Right atrium auricular region (tissue), 2 donors: ENCODE data around the gene USH1C. TPM values are rescaled to one million over a fixed set of nuclear protein-coding genes. Genes with fewer than 3 reads are reported as not detected.

Experiments
- DNase-seq: peaks from one replicate; pipeline ENCODE4 v3.0.0-alpha.2; 2019; ENCODE audit warnings: low spot score
- H3K27ac ChIP-seq, 2 donors: fragments of 200-600 bp; sonication (generic); 1 replicate in 1 of 2; 2 replicates in 1 of 2; pipeline ENCODE4 v1.5.1; 2016 to 2019
- H3K27me3 ChIP-seq, 2 donors: fragments of 200-600 bp; sonication (generic); one replicate each; pipeline versions ENCODE4 v1.5.1 to v1.6.0; 2017 to 2019
- H3K36me3 ChIP-seq: fragments of 200-600 bp; sonication (generic); one replicate; pipeline ENCODE4 v1.5.1; 2016
- H3K4me1 ChIP-seq, 2 donors: fragments of 200-600 bp; sonication (generic); one replicate each; pipeline versions ENCODE4 v1.5.1 to v1.6.0; 2017 to 2019
- H3K4me3 ChIP-seq, 2 donors: fragments of 200-600 bp; sonication (generic); 1 replicate in 1 of 2; 2 replicates in 1 of 2; pipeline ENCODE4 v1.5.1; 2017 to 2019; ENCODE audit warnings: mild to moderate bottlenecking in 1 of 2, moderate library complexity in 1 of 2
- H3K9me3 ChIP-seq, 2 donors: fragments of 200-600 bp; sonication (generic); one replicate each; pipeline ENCODE4 v1.5.1; 2019
- total RNA-seq, 2 donors: library from RNA; depleted of rRNA; stranded (reverse); fragments of >200 nt; gene quantifications; one replicate each; pipeline ENCODE4 v1.1.0, GENCODE V29; 2016
- TF ChIP-seq, protein P1 (sequence below), 2 donors: fragments of 200-600 bp; sonication (generic); IDR thresholded peaks; one replicate each; pipeline ENCODE4 v1.5.1; 2019; ENCODE audit warnings: antibody characterized with exemption in 2 of 2

USH1C gene
- total RNA-seq, 2 donors from 2014 or later = not detected

DNA sequence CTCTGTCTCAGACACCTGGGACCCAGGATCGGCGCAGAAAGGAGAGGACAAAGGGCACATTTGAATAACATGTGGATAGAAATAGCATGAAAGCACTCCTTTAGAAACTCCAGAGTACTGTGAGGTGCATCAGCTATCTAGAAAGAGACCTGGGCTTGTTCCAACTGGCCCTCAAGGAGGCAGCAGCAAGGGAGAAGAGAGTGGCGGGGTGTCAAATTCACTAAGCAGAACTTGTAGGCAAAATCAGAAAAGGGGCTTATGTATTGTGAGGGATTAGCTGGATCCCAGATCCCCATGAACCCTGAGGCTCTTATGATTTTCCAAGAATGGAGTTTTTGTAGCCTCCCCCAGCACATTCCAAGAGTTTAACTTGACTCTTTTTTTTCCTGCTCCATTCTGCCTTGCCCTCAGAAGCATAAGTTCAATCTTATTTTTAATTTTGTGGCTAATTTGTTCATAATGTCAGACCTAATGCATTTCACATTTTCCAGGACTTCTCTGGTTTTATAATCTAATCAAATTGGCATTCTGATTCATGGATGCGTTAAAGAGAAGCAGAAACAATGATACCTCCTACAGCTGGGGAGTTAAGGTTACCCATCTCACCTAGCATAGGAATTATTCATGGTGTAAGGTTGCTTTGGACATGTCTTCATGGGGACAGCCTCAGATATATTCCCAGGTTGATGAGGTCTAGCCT lies 33.6 kb downstream of the USH1C start:
- H3K9me3 ChIP-seq = no peaks in the 10 kb centered on the region
- H3K36me3 ChIP-seq = no peaks in the 10 kb centered on the region
- H3K4me1 ChIP-seq = peaks cover 0 to 18% of the 10 kb centered on the region in 2 donors
- TF ChIP-seq, protein P1, sequence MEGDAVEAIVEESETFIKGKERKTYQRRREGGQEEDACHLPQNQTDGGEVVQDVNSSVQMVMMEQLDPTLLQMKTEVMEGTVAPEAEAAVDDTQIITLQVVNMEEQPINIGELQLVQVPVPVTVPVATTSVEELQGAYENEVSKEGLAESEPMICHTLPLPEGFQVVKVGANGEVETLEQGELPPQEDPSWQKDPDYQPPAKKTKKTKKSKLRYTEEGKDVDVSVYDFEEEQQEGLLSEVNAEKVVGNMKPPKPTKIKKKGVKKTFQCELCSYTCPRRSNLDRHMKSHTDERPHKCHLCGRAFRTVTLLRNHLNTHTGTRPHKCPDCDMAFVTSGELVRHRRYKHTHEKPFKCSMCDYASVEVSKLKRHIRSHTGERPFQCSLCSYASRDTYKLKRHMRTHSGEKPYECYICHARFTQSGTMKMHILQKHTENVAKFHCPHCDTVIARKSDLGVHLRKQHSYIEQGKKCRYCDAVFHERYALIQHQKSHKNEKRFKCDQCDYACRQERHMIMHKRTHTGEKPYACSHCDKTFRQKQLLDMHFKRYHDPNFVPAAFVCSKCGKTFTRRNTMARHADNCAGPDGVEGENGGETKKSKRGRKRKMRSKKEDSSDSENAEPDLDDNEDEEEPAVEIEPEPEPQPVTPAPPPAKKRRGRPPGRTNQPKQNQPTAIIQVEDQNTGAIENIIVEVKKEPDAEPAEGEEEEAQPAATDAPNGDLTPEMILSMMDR (IDR thresholded peaks at IDR 0.05) = no peak
- H3K27ac ChIP-seq = no peak overlapping the region
- H3K4me3 ChIP-seq = no peak overlapping the region
- no peak for DNase-seq
- no peaks in the 10 kb centered on the region for H3K27me3 ChIP-seq

DNA sequence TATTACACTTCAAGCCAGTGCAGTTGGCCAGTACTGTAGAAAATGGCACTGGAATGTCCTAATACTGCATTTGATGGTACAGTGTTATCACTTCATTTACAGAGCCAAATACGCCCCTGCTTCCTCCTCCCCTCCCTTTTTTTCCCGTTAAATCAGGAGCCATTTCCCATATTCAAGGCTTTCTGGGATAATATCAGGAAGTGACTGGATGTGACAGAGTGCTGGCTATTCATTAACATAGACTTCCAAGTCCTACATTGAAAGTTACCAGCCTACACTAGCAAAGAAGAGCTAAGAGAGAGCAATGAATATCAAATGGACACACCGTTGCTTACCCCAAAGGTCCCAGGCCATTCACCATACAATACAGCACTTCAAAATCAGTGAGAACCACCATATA lies 35.4 kb downstream of the USH1C start:
- H3K27ac ChIP-seq = no peak overlapping the region

DNA sequence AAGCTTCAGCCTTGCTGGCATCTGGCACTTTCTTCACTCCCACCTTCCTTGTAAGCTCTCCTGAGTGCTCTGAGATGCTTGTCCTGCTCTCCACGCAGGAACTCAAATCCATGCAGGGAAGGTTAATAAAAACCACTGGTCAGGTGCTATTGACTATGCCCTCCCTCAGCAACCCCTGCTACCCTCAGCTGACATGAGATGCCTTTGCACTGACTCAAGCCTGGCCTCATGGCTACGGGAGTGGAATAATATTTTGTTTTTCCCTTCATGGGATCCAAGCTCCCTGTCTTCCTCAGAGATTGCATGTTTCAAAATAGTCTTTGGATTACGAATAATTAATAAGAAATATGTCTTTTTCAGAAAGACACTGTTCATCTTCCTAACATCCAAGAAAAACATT lies 35.9 kb downstream of the USH1C start:
- H3K27me3 ChIP-seq = no peaks in the 10 kb centered on the region
- no peak for DNase-seq
- H3K27ac ChIP-seq = no peak overlapping the region

More for the DNA sequence above, 35.4 kb downstream of the USH1C start:
- no peaks in the 10 kb centered on the region for H3K36me3 ChIP-seq
- H3K27me3 ChIP-seq = no peaks in the 10 kb centered on the region
- peaks cover 0 to 18% of the 10 kb centered on the region in 2 donors for H3K4me1 ChIP-seq
- TF ChIP-seq, protein P1 (IDR thresholded peaks at IDR 0.05) = no peak
- H3K9me3 ChIP-seq = no peaks in the 10 kb centered on the region
- no peak for DNase-seq
- H3K4me3 ChIP-seq = no peak overlapping the region

DNA sequence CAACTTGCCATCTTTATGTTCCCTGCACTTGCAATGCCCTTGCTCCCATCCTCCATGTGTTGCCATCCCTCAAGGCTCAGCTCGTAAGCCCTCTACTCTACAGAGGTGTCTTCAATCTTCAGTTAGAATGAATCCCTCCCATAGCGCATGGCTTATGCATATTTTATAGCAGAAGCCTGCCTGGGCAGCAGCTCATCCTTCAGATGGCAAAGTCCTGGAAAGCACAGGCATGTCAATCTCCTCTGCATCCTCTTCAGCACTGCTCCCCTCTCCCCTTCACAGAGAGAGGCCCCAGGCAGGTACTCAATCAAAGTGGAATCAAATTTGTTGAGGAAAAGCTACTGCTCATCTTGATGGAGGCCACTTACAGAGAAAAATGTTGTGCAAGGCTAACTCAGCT lies 36.4 kb downstream of the USH1C start:
- Histone ChIP-seq H3K4me3 (no peak overlapping the region), H3K9me3 (no peaks in the 10 kb centered on the region), H3K4me1 (peaks cover 0 to 18% of the 10 kb centered on the region in 2 donors), H3K36me3 (no peaks in the 10 kb centered on the region), H3K27ac (no peak overlapping the region), H3K27me3 (no peaks in the 10 kb centered on the region)
- TF ChIP-seq, protein P1 (IDR thresholded peaks at IDR 0.05) = no peak
- no peak for DNase-seq

More for the DNA sequence above, 35.9 kb downstream of the USH1C start:
- Histone ChIP-seq H3K4me3 (no peak overlapping the region), H3K36me3 (no peaks in the 10 kb centered on the region), H3K4me1 (peaks cover 0 to 18% of the 10 kb centered on the region in 2 donors), H3K9me3 (no peaks in the 10 kb centered on the region)
- TF ChIP-seq, protein P1 (IDR thresholded peaks at IDR 0.05) = no peak

DNA sequence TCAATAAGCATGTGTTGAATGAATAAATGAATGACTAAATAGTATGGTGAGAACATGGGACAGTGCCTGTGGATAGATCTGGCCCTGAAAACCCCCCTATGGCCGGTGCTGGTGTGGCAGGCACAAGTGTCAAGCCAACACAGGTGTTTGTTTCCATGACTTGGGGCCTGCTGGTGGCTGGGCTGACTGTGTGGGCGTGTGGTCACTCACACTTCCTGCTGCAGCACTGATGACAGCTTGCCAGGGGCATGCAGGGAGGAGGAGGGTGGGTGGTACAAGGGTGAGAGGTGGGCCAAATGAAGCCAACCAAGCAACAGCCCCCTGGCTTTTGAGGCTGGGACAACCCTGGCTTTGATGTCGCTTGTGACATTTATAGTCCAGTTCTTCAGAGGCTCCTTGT lies 37.3 kb downstream of the USH1C start:
- TF ChIP-seq, protein P1 (IDR thresholded peaks at IDR 0.05) = no peak
- no peak overlapping the region for H3K4me3 ChIP-seq
- no peaks in the 10 kb centered on the region for H3K27me3 ChIP-seq
- no peak overlapping the region for H3K27ac ChIP-seq
- DNase-seq = no peak
- H3K4me1 ChIP-seq = peaks cover 0 to 18% of the 10 kb centered on the region in 2 donors
- H3K9me3 ChIP-seq = no peaks in the 10 kb centered on the region
- no peaks in the 10 kb centered on the region for H3K36me3 ChIP-seq

DNA sequence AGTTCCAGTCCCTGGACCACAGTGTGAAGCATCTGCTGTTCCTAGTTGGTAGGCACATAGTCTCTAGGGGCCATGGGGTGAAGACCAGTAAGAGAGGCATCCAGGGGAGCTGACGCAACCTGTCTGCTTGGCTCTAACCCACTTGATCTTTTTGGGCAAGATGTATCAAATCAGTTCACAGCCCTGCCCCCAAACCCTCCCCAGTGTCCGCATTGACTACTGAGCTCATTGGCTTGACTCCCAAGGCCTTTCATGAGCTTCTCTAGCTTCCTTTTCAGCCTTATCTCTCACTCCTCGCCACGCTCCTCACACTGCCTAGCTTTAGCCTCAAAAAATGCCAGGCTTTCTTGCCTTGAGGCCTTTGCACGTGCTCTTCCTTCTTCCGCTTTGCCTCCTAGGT lies 37.9 kb downstream of the USH1C start:
- Histone ChIP-seq H3K27me3 (no peaks in the 10 kb centered on the region), H3K4me1 (peaks cover 0 to 18% of the 10 kb centered on the region in 2 donors), H3K4me3 (no peak overlapping the region), H3K27ac (no peak overlapping the region), H3K9me3 (no peaks in the 10 kb centered on the region), H3K36me3 (no peaks in the 10 kb centered on the region)
- TF ChIP-seq, protein P1 (IDR thresholded peaks at IDR 0.05) = no peak
- no peak for DNase-seq
